HG03064 (cell line): ENCODE measurements around the gene DCUN1D4.

ENCODE experiments used
- ATAC-seq: cut with Tn5 transposase; IDR thresholded peaks from one replicate; pipeline ENCODE4 v1.9.1; 2021; ENCODE audit warnings: low read depth; ENCODE audit not compliant: unreplicated experiment

The DCUN1D4 gene

DNA sequence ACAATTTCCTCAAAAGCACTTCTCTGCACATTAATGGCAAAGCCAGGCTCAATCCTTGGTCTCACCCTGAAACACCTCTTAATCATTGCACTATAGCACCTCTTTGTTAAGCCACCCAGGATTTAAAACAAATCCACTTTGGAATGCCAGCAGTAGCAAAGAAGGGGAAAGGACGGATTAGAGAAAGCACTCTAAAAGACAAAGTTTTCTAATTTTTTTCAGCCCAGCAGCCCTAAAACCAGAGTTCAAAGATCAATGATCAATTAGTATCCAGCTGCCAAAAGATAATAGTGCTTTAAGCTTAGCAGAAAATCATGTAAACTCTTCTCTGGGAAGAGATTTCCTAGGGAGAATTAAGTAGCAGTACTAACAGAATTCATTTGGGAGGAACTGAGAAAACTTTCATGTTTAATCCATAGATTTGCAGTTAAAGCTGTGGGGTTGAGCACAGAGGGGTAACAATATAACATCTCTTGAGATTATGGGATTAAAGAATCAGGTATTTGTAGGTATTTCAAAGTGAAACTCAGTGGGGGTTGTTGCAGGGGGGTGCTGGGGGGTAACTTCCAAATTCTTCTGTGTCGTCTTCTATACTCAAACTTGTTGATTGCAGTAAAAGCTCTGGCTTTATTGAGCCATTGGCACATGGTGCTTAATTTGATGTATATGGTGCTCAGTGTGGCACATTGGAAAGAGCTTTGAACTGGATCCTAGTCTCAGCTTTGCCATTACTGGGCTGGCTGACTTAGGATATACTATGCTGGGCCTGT is 115.4 kb downstream of the DCUN1D4 start:
- no peak for ATAC-seq

DNA sequence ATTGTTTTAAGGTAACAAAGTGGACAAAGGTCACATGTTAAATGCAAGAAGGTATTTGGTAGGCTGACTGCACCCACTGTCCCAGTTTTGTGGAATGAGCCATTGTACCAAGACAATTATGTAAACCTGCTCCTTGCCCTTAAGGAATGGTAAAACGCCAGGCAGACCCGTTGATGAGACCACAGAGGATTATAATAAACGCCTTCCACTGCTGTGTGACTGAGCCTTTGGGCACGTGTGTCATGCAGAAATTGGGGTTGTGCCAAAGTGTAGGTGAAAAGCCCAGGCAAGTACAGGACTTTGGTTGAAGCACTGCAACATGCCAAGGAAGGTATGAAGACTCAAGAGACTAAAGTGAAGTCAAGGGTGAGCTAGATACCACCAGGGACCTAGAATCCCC is 117.5 kb downstream of the DCUN1D4 start:
- no peak for ATAC-seq

DNA sequence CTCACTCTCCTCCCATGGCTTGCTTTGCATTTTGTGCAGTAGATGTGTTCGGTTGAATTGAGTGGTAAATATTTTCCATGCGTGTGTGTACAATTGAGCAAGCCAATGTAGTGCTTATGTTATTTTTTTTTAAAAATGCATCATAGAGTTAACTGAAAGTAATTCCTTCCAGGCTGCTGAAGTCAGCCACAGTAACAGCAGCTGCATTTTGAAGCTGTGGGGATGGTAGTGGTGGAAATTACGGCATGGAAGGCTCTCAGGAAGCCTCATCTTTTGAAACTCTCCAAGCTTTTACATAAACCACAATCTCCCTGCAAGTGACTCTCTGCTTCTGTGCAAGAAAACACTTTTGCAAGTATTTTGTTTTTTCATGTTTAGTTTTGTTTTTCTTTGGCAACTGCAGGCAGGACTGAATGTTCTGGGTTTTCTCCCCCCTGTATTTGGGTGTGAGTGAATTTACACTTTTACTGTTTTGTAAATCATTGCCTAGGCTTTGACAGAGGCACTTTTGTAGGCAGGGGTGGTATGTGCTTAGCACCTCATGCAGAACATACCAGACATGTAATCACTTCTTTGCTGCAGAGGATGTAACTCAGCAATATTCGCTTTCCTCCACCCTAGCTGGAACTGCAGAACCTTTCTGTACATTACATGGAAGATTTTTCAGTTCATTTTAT is 121.0 kb downstream of the DCUN1D4 start:
- ATAC-seq: no peak

DNA sequence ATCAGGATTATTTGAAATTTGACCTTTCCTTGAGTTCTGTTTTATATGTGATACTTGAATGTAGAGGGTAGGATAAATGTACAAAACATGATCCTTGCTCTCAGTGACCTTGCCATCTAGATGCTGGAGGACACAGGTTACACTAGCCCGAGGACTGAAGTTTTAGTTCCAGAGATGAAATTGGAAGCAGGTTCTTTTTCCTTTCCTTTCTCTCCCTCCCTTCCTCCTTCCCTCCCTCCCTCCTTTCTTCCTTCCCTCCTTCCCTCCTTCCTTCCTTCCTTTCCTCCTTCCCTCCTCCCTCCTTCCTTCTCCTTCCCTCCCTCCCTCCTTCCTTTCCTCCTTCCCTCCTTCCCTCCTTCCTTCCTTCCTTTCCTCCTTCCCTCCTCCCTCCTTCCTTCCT is 122.9 kb downstream of the DCUN1D4 start:
- ATAC-seq: no peak
